H1 (cell line): ENCODE results near the gene HRH3.

Experiments used
- ASH2L ChIP-seq: fragments of 200-600, 300-600 bp; sonication (generic); IDR thresholded peaks from one replicate; pipeline ENCODE4 v1.7.1; 2017; ENCODE audit warnings: low read length
- ATF3 ChIP-seq: IDR thresholded peaks from 2 replicates; pipeline ENCODE4 v1.6.1; 2011; ENCODE audit warnings: low read depth, mild to moderate bottlenecking, low read length; ENCODE audit not compliant: insufficient read depth
- CEBPB ChIP-seq: IDR thresholded peaks from 2 replicates; pipeline ENCODE4 v1.6.1; 2012; ENCODE audit warnings: low read depth, low read length
- CREB1 ChIP-seq: IDR thresholded peaks from 2 replicates; pipeline ENCODE4 v1.6.1; 2012; ENCODE audit warnings: inconsistent platforms
- CTBP2 ChIP-seq: IDR thresholded peaks from 2 replicates; pipeline ENCODE4 v1.7.0; 2011; ENCODE audit warnings: borderline replicate concordance, mild to moderate bottlenecking, moderate library complexity, mixed read lengths, low read length; ENCODE audit not compliant: insufficient read depth, insufficient read length
- CTCF ChIP-seq, 3 experiments: IDR thresholded peaks; 1 replicate in 2 of 3; 2 replicates in 1 of 3; pipeline versions ENCODE4 v1.5.1 to v1.6.1; 2011; ENCODE audit warnings: low read length in 3 of 3, mild to moderate bottlenecking in 3 of 3, inconsistent platforms in 2 of 3, low read depth in 1 of 3, moderate library complexity in 1 of 3; ENCODE audit not compliant: insufficient read depth in 1 of 3; ENCODE audit errors: control extremely low read depth in 1 of 3
- GABPA ChIP-seq: IDR thresholded peaks from 2 replicates; pipeline ENCODE4 v1.6.1; 2011; ENCODE audit warnings: mild to moderate bottlenecking, low read length, moderate library complexity, borderline replicate concordance; ENCODE audit not compliant: insufficient read depth
- KDM1A ChIP-seq: fragments of 200-600, 300-600 bp; sonication (generic); IDR thresholded peaks from 2 replicates; pipeline ENCODE4 v1.7.1; 2016; ENCODE audit warnings: mild to moderate bottlenecking, low read length, borderline replicate concordance
- MAX ChIP-seq: IDR thresholded peaks from 2 replicates; pipeline ENCODE4 v1.6.1; 2012; ENCODE audit warnings: inconsistent platforms
- POLR2A ChIP-seq, 2 experiments: IDR thresholded peaks; 1 replicate in 1 of 2; 2 replicates in 1 of 2; pipeline ENCODE4 v1.6.1; 2011; ENCODE audit warnings: low read depth in 2 of 2, low read length in 2 of 2, mild to moderate bottlenecking in 2 of 2; ENCODE audit errors: control extremely low read depth in 1 of 2
- RAD21 ChIP-seq, 2 experiments: IDR thresholded peaks in 1 of 2; conservative IDR thresholded peaks in 1 of 2; 2 replicates each; pipeline ENCODE4 v1.6.1; 2011; ENCODE audit warnings: low read depth in 2 of 2, low read length in 2 of 2, improper control_type of control experiment in 1 of 2, inconsistent platforms in 1 of 2, mild to moderate bottlenecking in 1 of 2, moderate library complexity in 1 of 2
- RBBP5 ChIP-seq: IDR thresholded peaks from 2 replicates; pipeline ENCODE4 v1.7.1; 2012; ENCODE audit warnings: low read depth, mild to moderate bottlenecking, inconsistent platforms, low read length, moderate library complexity, borderline replicate concordance
- RFX5 ChIP-seq: IDR thresholded peaks from 2 replicates; pipeline ENCODE4 v1.6.1; 2011; ENCODE audit warnings: low read depth, low read length, improper control_type of control experiment, borderline replicate concordance
- SUZ12 ChIP-seq: fragments of 200-600 bp; sonication (generic); IDR thresholded peaks from 2 replicates; pipeline ENCODE4 v1.6.1; 2012; ENCODE audit warnings: mild to moderate bottlenecking, inconsistent platforms, low read length, moderate library complexity, mixed read lengths

GRCh38 chr20:62232770-62233645 lies 12.9 kb upstream of the HRH3 start:
- no peak for TF ChIP-seq POLR2A (IDR thresholded peaks at IDR 0.05; ENCODE audit: control extremely low read depth in 1 of 2, low read depth in 2 of 2, low read length in 2 of 2)
- peak; percentile 43 to 50 for TF ChIP-seq RAD21 (IDR thresholded peaks at IDR 0.05 in 1 of 2, conservative IDR thresholded peaks at IDR 0.05 in 1 of 2; ENCODE audit: low read depth in 2 of 2, low read length in 2 of 2)
- peak; percentile 27 to 38 (median 28) for TF ChIP-seq CTCF (IDR thresholded peaks at IDR 0.05; ENCODE audit: control extremely low read depth in 1 of 3, insufficient read depth in 1 of 3, low read depth in 1 of 3, low read length in 3 of 3)
- TF ChIP-seq MAX, result no peak
- TF ChIP-seq KDM1A, result no peak
- TF ChIP-seq ASH2L, result no peak
- TF ChIP-seq ATF3, result no peak
- no peak for TF ChIP-seq RBBP5
- no peak for TF ChIP-seq SUZ12
- no peak for TF ChIP-seq RFX5
- no peak for TF ChIP-seq CREB1
- TF ChIP-seq CEBPB, result no peak
- TF ChIP-seq CTBP2, result no peak
- no peak for TF ChIP-seq GABPA
